ENCODE data around the gene FHL5.
A peak's percentile ranks its signal among the peaks of the same experiment; 100 is the strongest.

DNA sequence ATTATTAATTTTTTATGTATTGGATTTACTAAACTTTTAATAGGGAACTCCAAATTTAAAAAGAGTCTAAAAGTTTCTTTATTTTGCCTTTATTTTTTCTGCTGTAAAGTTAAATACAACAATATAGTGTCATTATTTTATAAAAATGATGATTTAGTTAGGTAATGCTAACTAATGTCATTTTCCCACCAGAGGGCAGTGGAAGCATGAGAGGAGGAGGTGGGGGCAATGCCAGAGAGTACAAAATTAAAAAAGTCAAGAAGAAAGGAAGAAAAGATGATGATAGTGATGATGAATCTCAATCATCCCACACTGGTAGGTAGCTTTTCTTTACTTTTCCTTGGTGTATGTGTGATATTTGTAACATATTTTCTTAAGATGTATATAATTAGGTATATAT, 20.2 kb upstream of the FHL5 start:
- TF ChIP-seq, protein P1, sequence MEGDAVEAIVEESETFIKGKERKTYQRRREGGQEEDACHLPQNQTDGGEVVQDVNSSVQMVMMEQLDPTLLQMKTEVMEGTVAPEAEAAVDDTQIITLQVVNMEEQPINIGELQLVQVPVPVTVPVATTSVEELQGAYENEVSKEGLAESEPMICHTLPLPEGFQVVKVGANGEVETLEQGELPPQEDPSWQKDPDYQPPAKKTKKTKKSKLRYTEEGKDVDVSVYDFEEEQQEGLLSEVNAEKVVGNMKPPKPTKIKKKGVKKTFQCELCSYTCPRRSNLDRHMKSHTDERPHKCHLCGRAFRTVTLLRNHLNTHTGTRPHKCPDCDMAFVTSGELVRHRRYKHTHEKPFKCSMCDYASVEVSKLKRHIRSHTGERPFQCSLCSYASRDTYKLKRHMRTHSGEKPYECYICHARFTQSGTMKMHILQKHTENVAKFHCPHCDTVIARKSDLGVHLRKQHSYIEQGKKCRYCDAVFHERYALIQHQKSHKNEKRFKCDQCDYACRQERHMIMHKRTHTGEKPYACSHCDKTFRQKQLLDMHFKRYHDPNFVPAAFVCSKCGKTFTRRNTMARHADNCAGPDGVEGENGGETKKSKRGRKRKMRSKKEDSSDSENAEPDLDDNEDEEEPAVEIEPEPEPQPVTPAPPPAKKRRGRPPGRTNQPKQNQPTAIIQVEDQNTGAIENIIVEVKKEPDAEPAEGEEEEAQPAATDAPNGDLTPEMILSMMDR (IDR thresholded peaks at IDR 0.05), result peak in 2 of 3 experiments; percentile 26 to 43
- no peak for TF ChIP-seq POLR2A (IDR thresholded peaks at IDR 0.05)

Data from testis (tissue), 2 donors.